MM.1S (cell line): ENCODE data around the gene KCNMA1.

ENCODE experiments used
- DNase-seq: peaks from one replicate; pipeline ENCODE4 v3.0.0-alpha.2; 2015
- H2AFZ ChIP-seq: fragments of 300-600 bp; sonication (generic); 2 replicates; pipeline ENCODE4 v1.6.0; 2016; ENCODE audit warnings: antibody characterized with exemption, low read length
- H3F3A ChIP-seq: fragments of 300-600 bp; sonication (generic); 2 replicates; pipeline ENCODE4 v1.6.1; 2016; ENCODE audit warnings: mild to moderate bottlenecking, antibody characterized with exemption, low read length, moderate library complexity, mixed read lengths; ENCODE audit not compliant: insufficient read depth
- H3K27ac ChIP-seq: fragments of 300-600 bp; sonication (generic); 2 replicates; pipeline ENCODE4 v1.5.1; 2016; ENCODE audit warnings: mild to moderate bottlenecking, low read length
- H3K27me3 ChIP-seq: fragments of 300-600 bp; sonication (generic); replicated peaks from 2 replicates; pipeline ENCODE4 v1.6.0; 2016; ENCODE audit warnings: low read length; ENCODE audit not compliant: insufficient read depth
- H3K36me3 ChIP-seq: fragments of 300-600 bp; sonication (generic); replicated peaks from 2 replicates; pipeline ENCODE4 v1.6.1; 2016; ENCODE audit warnings: mild to moderate bottlenecking, low read length, mixed read lengths; ENCODE audit not compliant: insufficient read depth
- H3K4me1 ChIP-seq: fragments of 300-600 bp; sonication (generic); 2 replicates; pipeline ENCODE4 v1.6.1; 2016; ENCODE audit warnings: low read length, mixed read lengths
- H3K4me2 ChIP-seq: fragments of 300-600 bp; sonication (generic); 2 replicates; pipeline ENCODE4 v1.6.0; 2016; ENCODE audit warnings: low read depth, low read length
- H3K4me3 ChIP-seq: fragments of 300-600 bp; sonication (generic); 2 replicates; pipeline ENCODE4 v1.5.1; 2016; ENCODE audit warnings: low read length, mixed read lengths
- H3K79me2 ChIP-seq: fragments of 300-600 bp; sonication (generic); 2 replicates; pipeline ENCODE4 v1.6.1; 2016; ENCODE audit warnings: mixed run types, low read length, mixed read lengths
- H3K9ac ChIP-seq: fragments of 300-600 bp; sonication (generic); 2 replicates; pipeline ENCODE4 v1.6.1; 2016; ENCODE audit warnings: low read length, mixed read lengths
- H3K9me2 ChIP-seq: fragments of 300-600 bp; sonication (generic); replicated peaks from 2 replicates; pipeline ENCODE4 v1.6.1; 2016; ENCODE audit warnings: mild to moderate bottlenecking, low read length, mixed read lengths; ENCODE audit not compliant: insufficient read depth
- H3K9me3 ChIP-seq: fragments of 300-600 bp; sonication (generic); replicated peaks from 2 replicates; pipeline ENCODE4 v1.6.1; 2016; ENCODE audit warnings: mild to moderate bottlenecking, low read length, mixed read lengths; ENCODE audit not compliant: insufficient read depth
- H4K20me1 ChIP-seq: fragments of 300-600 bp; sonication (generic); 2 replicates; pipeline ENCODE4 v1.6.1; 2016; ENCODE audit warnings: mild to moderate bottlenecking, low read length, moderate library complexity, mixed read lengths; ENCODE audit not compliant: insufficient read depth
- CTCF ChIP-seq: fragments of 300-600 bp; sonication (generic); IDR thresholded peaks from 2 replicates; pipeline ENCODE4 v1.5.1; 2016; ENCODE audit warnings: antibody characterized with exemption, low read length, mixed read lengths
- EZH2 ChIP-seq: fragments of 300-600 bp; sonication (generic); optimal IDR thresholded peaks from 2 replicates; pipeline ENCODE3; 2017; ENCODE audit warnings: low read depth, mild to moderate bottlenecking, antibody characterized with exemption, low read length, mixed read lengths
- EZH2phosphoT487 ChIP-seq: fragments of 300-600 bp; sonication (generic); IDR thresholded peaks from 2 replicates; pipeline ENCODE4 v1.6.1; 2018; ENCODE audit warnings: antibody characterized with exemption, low read length

Gene KCNMA1

GRCh38 chr10:77566236-77566635 is 71.4 kb downstream of the KCNMA1 start:
- H3K4me1 ChIP-seq = no peaks in the 10 kb centered on the region
- no peak overlapping the region for H3K4me3 ChIP-seq
- no peak overlapping the region for H3K4me2 ChIP-seq
- H3F3A ChIP-seq = no peaks in the 10 kb centered on the region
- TF ChIP-seq EZH2 = no peak
- no peak for TF ChIP-seq EZH2phosphoT487
- TF ChIP-seq CTCF = no peak
- no peak overlapping the region for H3K9ac ChIP-seq
- no peak overlapping the region for H3K27ac ChIP-seq
- H3K9me3 ChIP-seq = no peaks in the 10 kb centered on the region
- no peak overlapping the region for H2AFZ ChIP-seq
- H4K20me1 ChIP-seq = no peaks in the 10 kb centered on the region
- H3K79me2 ChIP-seq = no peaks in the 10 kb centered on the region
- H3K36me3 ChIP-seq = no peaks in the 10 kb centered on the region
- no peaks in the 10 kb centered on the region for H3K9me2 ChIP-seq
- DNase-seq = no peak
- no peaks in the 10 kb centered on the region for H3K27me3 ChIP-seq

- Histone ChIP-seq H3K4me3 (no peak overlapping the region), H3K4me2 (no peak overlapping the region)
These were observed 72.0 kb downstream of the KCNMA1 start for GRCh38 chr10:77565590-77566023.

GRCh38 chr10:77564731-77565589 is 72.6 kb downstream of the KCNMA1 start:
- no peak overlapping the region for H3K9ac ChIP-seq
- no peak overlapping the region for H3K27ac ChIP-seq
- no peaks in the 10 kb centered on the region for H3F3A ChIP-seq
- H3K4me3 ChIP-seq = no peak overlapping the region
- no peaks in the 10 kb centered on the region for H3K36me3 ChIP-seq
- H3K9me3 ChIP-seq = no peaks in the 10 kb centered on the region
- H3K4me2 ChIP-seq = no peak overlapping the region
- TF ChIP-seq EZH2 (no peak), CTCF (no peak), EZH2phosphoT487 (no peak)
- no peaks in the 10 kb centered on the region for H3K9me2 ChIP-seq
- no peaks in the 10 kb centered on the region for H3K27me3 ChIP-seq
- no peak for DNase-seq
- H3K79me2 ChIP-seq = no peaks in the 10 kb centered on the region
- no peaks in the 10 kb centered on the region for H4K20me1 ChIP-seq
- H2AFZ ChIP-seq = no peak overlapping the region
- H3K4me1 ChIP-seq = no peaks in the 10 kb centered on the region

More at GRCh38 chr10:77565590-77566023, 72.0 kb downstream of the KCNMA1 start:
- no peak for TF ChIP-seq CTCF
- TF ChIP-seq EZH2 = no peak
- TF ChIP-seq EZH2phosphoT487 = no peak
- Histone ChIP-seq H2AFZ (no peak overlapping the region), H3K4me1 (no peaks in the 10 kb centered on the region), H3K27ac (no peak overlapping the region), H3K79me2 (no peaks in the 10 kb centered on the region), H3K9me2 (no peaks in the 10 kb centered on the region), H3K9ac (no peak overlapping the region), H3K9me3 (no peaks in the 10 kb centered on the region), H4K20me1 (no peaks in the 10 kb centered on the region), H3F3A (no peaks in the 10 kb centered on the region), H3K27me3 (no peaks in the 10 kb centered on the region), H3K36me3 (no peaks in the 10 kb centered on the region)
- DNase-seq = no peak
